ENCODE results near the gene APMAP. TPM values are rescaled to one million over a fixed set of nuclear protein-coding genes. Genes with fewer than 3 reads are reported as not detected.

Gene APMAP
- total and polyA plus RNA-seq, 9 of the 15 experiments (the other 6 are each of a cell fraction or from before 2014, with no cell fraction given), result 6.7 to 18.2 (median 14.4) TPM

DNA sequence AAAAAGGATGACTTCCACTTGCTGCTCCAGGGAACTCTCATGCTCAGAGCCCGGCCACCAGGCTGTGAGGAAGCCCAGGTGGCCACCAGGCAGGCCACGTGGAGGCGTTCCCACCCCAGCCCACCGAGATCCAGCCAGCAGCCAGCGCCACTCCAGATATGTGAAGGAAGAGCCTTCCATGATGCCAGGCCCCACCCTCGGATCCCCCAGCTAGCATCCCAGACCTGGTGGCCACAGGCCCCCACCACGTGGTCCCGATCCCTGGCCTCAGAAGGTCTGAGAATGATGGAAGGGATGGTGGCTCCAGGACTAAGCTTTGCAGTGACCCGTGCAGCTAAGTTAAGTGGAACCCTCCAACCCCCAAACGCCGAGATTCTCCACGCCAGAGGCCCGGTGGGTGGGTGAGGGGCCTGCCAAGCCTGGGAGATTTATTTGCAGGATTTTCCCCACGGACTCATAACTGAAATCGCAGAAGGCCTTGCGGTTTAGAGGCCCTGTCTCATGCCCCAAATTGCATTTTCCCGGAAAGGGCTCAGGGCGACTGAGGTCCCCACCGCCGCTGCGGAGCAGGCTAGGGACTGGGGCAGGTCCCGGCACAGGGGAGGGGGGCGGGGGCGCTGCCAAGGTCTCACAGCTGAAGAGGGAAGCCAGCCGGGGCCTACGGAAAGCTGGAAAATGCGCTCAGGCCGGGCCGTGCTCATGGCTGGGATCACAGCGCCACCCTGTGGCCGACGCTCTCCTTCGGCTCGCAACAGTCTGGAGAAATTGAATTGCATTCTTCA is 74.6 kb downstream of the APMAP start:
- POLR2A ChIA-PET, result no interaction called here
- no TSS peak for BruUV-seq (replicated peaks)
- no peaks in the 10 kb centered on the region for H3K79me2 ChIP-seq (ENCODE audit: control insufficient read depth, insufficient read depth, low read length)
- H3K9me3 ChIP-seq (replicated peaks; ENCODE audit: control insufficient read depth, insufficient read depth, low read depth, low read length), result no peaks in the 10 kb centered on the region
- H3K9me1 ChIP-seq (ENCODE audit: control insufficient read depth, insufficient read depth, low read length), result no peaks in the 10 kb centered on the region
- H2AFZ ChIP-seq (ENCODE audit: low read depth, low read length), result no peak overlapping the region
- peak; percentile 42 for FAIRE-seq
- no peaks in the 10 kb centered on the region for H4K20me1 ChIP-seq (replicated peaks; ENCODE audit: control insufficient read depth, insufficient read depth, low read length)
- no peak overlapping the region for H3K9ac ChIP-seq (ENCODE audit: insufficient read depth in 1 of 2, low read depth in 2 of 2, low read length in 2 of 2)
- H3K4me1 ChIP-seq (replicated peaks in 1 of 2; ENCODE audit: control insufficient read depth in 2 of 2, insufficient read depth in 2 of 2, low read length in 2 of 2), result peaks cover 0 to 8% of the 10 kb centered on the region in 2 experiments; a peak in 2 of 5 replicates
- 16% methylated on average over 19 of the region's 34 CpGs for WGBS (ENCODE audit: insufficient coverage, low coverage, missing lambda C conversion rate)
- DNase-seq (ENCODE audit: extremely low read depth in 1 of 4, low spot score in 3 of 4), result peak; percentile 62 to 74 (median 69)
- H3K4me3 ChIP-seq, result no peak overlapping the region
- H3K4me2 ChIP-seq (ENCODE audit: insufficient read depth, low read length), result no peak overlapping the region
- H3K36me3 ChIP-seq (ENCODE audit: control insufficient read depth, insufficient read depth, low read length), result no peaks in the 10 kb centered on the region
- H3K27me3 ChIP-seq (ENCODE audit: control insufficient read depth in 2 of 2, insufficient read depth in 2 of 2, low read length in 2 of 2), result no peaks in the 10 kb centered on the region; a peak in 1 of 5 replicates
- intact Hi-C loops (cut with micrococcal nuclease) (loop anchor here (5.0 to 10.0 kb wide), 3 partner anchors 133 to 981 kb away; no protein-coding TSS in a partner anchor), in situ Hi-C loops (cut with MboI) (loop anchor here (5.0 to 25.0 kb wide), 2 partner anchors 756 to 1251 kb away; no protein-coding TSS in a partner anchor)
- CTCF ChIA-PET (ENCODE audit: low intra/inter-chr PET ratio), result interaction anchor here (0.7 to 1.0 kb wide), 3 partner anchors 334 to 753 kb away, joined by 3 to 4 read pairs (median 4); no protein-coding TSS in a partner anchor
- no peak overlapping the region for H3K27ac ChIP-seq (ENCODE audit: extremely low read depth, low read depth, low read length)
- peak; percentile 98 for ATAC-seq
- TF ChIP-seq ZNF764 (CRISPR knock-in tag; IDR thresholded peaks at IDR 0.05; ENCODE audit: low read depth) (no peak), SMC3 (conservative IDR thresholded peaks at IDR 0.05; ENCODE audit: insufficient read depth, low read depth, low read length) (peak; percentile 84), MTA3 (IDR thresholded peaks at IDR 0.05; ENCODE audit: borderline replicate concordance) (no peak), NFE2 (IDR thresholded peaks at IDR 0.05; ENCODE audit: low read depth) (no peak), HNRNPH1 (optimal IDR thresholded peaks at IDR 0.05; ENCODE audit: low read depth, low read length) (no peak), DEAF1 (CRISPR knock-in tag; IDR thresholded peaks at IDR 0.05) (peak; percentile 57; the same call in 1 of the 2 replicates), FOXJ2 (tag; IDR thresholded peaks at IDR 0.05) (no peak), CTCF (IDR thresholded peaks at IDR 0.05 in 2 of 3, conservative IDR thresholded peaks at IDR 0.05 in 1 of 3; ENCODE audit: insufficient read depth in 2 of 3, low read depth in 1 of 3, low read length in 3 of 3) (peak; percentile 70 to 79 (median 79)), CREM (IDR thresholded peaks at IDR 0.05; ENCODE audit: low read depth) (no peak)

Measured in K562 (cell line).